ENCODE data around the gene PCDHA6. TPM values are rescaled to one million over a fixed set of nuclear protein-coding genes. Genes with fewer than 3 reads are reported as not detected.
"Not testable (repeated sequence)": the region's sequence is repeated elsewhere in the genome, so short reads cannot be mapped to it uniquely, and the experiment has no call there.

Gene PCDHA6
- total RNA-seq, 1 donor from 2014 or later, result not detected

- H3K4me1 Mint-ChIP-seq (ENCODE audit: low read depth), result no peaks in the 10 kb centered on the region
- peaks cover 4% of the 10 kb centered on the region for H3K27me3 Mint-ChIP-seq (ENCODE audit: insufficient read depth)
- intact Hi-C loops (cut with micrococcal nuclease), result no loop called here
- no peak within 1 kb of the TSS for H3K27ac Mint-ChIP-seq
- H3K9me3 Mint-ChIP-seq, result peaks cover 29% of the 10 kb centered on the region
- H3K36me3 Mint-ChIP-seq (ENCODE audit: low read depth), result no peaks in the 10 kb centered on the region
- no peak for DNase-seq (ENCODE audit: low spot score)
- no peak within 1 kb of the TSS for H3K4me3 Mint-ChIP-seq
These were observed 28.3 kb downstream of the PCDHA6 start, which contains the start of gene PCDHA10 for GRCh38 chr5:140855772-140856674. Gene PCDHA10, plus strand, starts transcription at chr5:140855897. Its CDS starts 152 bp downstream, at chr5:140856049.

- Mint-ChIP-seq H3K4me3 (no peak overlapping the region), H3K4me1 (ENCODE audit: low read depth) (no peaks in the 10 kb centered on the region), H3K27ac (no peak overlapping the region), H3K36me3 (ENCODE audit: low read depth) (no peaks in the 10 kb centered on the region), H3K9me3 (peaks cover 40% of the 10 kb centered on the region), H3K27me3 (ENCODE audit: insufficient read depth) (peaks cover 4% of the 10 kb centered on the region)
- no peak for DNase-seq (ENCODE audit: low spot score)
- intact Hi-C loops (cut with micrococcal nuclease), result no loop called here
These were observed 29.6 kb downstream of the PCDHA6 start for GRCh38 chr5:140857177-140857986.

- H3K27ac Mint-ChIP-seq, result no peak overlapping the region
- H3K4me3 Mint-ChIP-seq, result no peak overlapping the region
- no peaks in the 10 kb centered on the region for H3K4me1 Mint-ChIP-seq (ENCODE audit: low read depth)
- no peak for DNase-seq (ENCODE audit: low spot score)
- no peaks in the 10 kb centered on the region for H3K36me3 Mint-ChIP-seq (ENCODE audit: low read depth)
- H3K27me3 Mint-ChIP-seq (ENCODE audit: insufficient read depth), result peaks cover 4% of the 10 kb centered on the region
- intact Hi-C loops (cut with micrococcal nuclease), result no loop called here
- H3K9me3 Mint-ChIP-seq, result peaks cover 40% of the 10 kb centered on the region
These were observed 30.2 kb downstream of the PCDHA6 start for GRCh38 chr5:140857987-140858240.

- Mint-ChIP-seq H3K27ac (no peak overlapping the region), H3K9me3 (peaks cover 19% of the 10 kb centered on the region), H3K4me1 (ENCODE audit: low read depth) (no peaks in the 10 kb centered on the region), H3K4me3 (no peak overlapping the region), H3K36me3 (ENCODE audit: low read depth) (no peaks in the 10 kb centered on the region), H3K27me3 (ENCODE audit: insufficient read depth) (no peaks in the 10 kb centered on the region)
- intact Hi-C loops (cut with micrococcal nuclease), result loop anchor here (10.0 kb wide), 1 partner anchor 372 kb away; no protein-coding TSS in a partner anchor
- no peak for DNase-seq (ENCODE audit: low spot score)
These were observed 34.9 kb downstream of the PCDHA6 start for GRCh38 chr5:140862441-140863295.

- no peak within 1 kb of the TSS for H3K4me3 Mint-ChIP-seq
- H3K36me3 Mint-ChIP-seq (ENCODE audit: low read depth), result no peaks in the 10 kb centered on the region
- H3K9me3 Mint-ChIP-seq, result peaks cover 14% of the 10 kb centered on the region
- intact Hi-C loops (cut with micrococcal nuclease), result loop anchor here (10.0 kb wide), 1 partner anchor 366 kb away; no protein-coding TSS in a partner anchor
- no peaks in the 10 kb centered on the region for H3K4me1 Mint-ChIP-seq (ENCODE audit: low read depth)
- H3K27ac Mint-ChIP-seq, result no peak within 1 kb of the TSS
- no peaks in the 10 kb centered on the region for H3K27me3 Mint-ChIP-seq (ENCODE audit: insufficient read depth)
- DNase-seq (ENCODE audit: low spot score), result no peak
These were observed 41.2 kb downstream of the PCDHA6 start, which contains the start of gene PCDHA11 for GRCh38 chr5:140868721-140869554. Gene PCDHA11, plus strand, starts transcription at chr5:140868957. Its CDS starts 147 bp downstream, at chr5:140869104.

- Mint-ChIP-seq H3K4me1 (ENCODE audit: low read depth) (no peaks in the 10 kb centered on the region), H3K9me3 (peaks cover 15% of the 10 kb centered on the region), H3K27me3 (ENCODE audit: insufficient read depth) (no peaks in the 10 kb centered on the region), H3K27ac (no peak overlapping the region), H3K36me3 (ENCODE audit: low read depth) (no peaks in the 10 kb centered on the region), H3K4me3 (no peak overlapping the region)
- intact Hi-C loops (cut with micrococcal nuclease), result loop anchor here (10.0 kb wide), 1 partner anchor 365 kb away; no protein-coding TSS in a partner anchor
- no peak for DNase-seq (ENCODE audit: low spot score)
These were observed 41.8 kb downstream of the PCDHA6 start for GRCh38 chr5:140869555-140869886.

- intact Hi-C loops (cut with micrococcal nuclease), result no loop called here
These were observed 42.8 kb downstream of the PCDHA6 start for GRCh38 chr5:140870221-140871201.

GRCh38 chr5:140875085-140876065, 47.6 kb downstream of the PCDHA6 start, which contains the start of gene PCDHA12:
Gene PCDHA12, plus strand, starts transcription at chr5:140875308. Its CDS starts 165 bp downstream, at chr5:140875473.
- no peak within 1 kb of the TSS for H3K27ac Mint-ChIP-seq
- no peaks in the 10 kb centered on the region for H3K36me3 Mint-ChIP-seq (ENCODE audit: low read depth)
- H3K27me3 Mint-ChIP-seq (ENCODE audit: insufficient read depth), result no peaks in the 10 kb centered on the region
- no peaks in the 10 kb centered on the region for H3K4me1 Mint-ChIP-seq (ENCODE audit: low read depth)
- H3K9me3 Mint-ChIP-seq, result peaks cover 28% of the 10 kb centered on the region
- intact Hi-C loops (cut with micrococcal nuclease), result loop anchor here (5.0 kb wide), 1 partner anchor 43 kb away; the partner anchor contains the start of gene PCDHA7
- no peak within 1 kb of the TSS for H3K4me3 Mint-ChIP-seq
- no peak for DNase-seq (ENCODE audit: low spot score)

More at GRCh38 chr5:140870221-140871201, 42.8 kb downstream of the PCDHA6 start:
- DNase-seq (ENCODE audit: low spot score), result no peak
- no peak overlapping the region for H3K4me3 Mint-ChIP-seq
- no peak overlapping the region for H3K27ac Mint-ChIP-seq
- H3K9me3 Mint-ChIP-seq, result peaks cover 21% of the 10 kb centered on the region
- no peaks in the 10 kb centered on the region for H3K36me3 Mint-ChIP-seq (ENCODE audit: low read depth)
- no peaks in the 10 kb centered on the region for H3K4me1 Mint-ChIP-seq (ENCODE audit: low read depth)
- no peaks in the 10 kb centered on the region for H3K27me3 Mint-ChIP-seq (ENCODE audit: insufficient read depth)

GRCh38 chr5:140876541-140877261, 48.9 kb downstream of the PCDHA6 start:
- H3K36me3 Mint-ChIP-seq (ENCODE audit: low read depth); H3K4me3 Mint-ChIP-seq; H3K4me1 Mint-ChIP-seq (ENCODE audit: low read depth); H3K27ac Mint-ChIP-seq; DNase-seq (ENCODE audit: low spot score); H3K27me3 Mint-ChIP-seq (ENCODE audit: insufficient read depth): not testable (repeated sequence)
- intact Hi-C loops (cut with micrococcal nuclease), result loop anchor here (5.0 kb wide), 1 partner anchor 44 kb away; the partner anchor contains the start of gene PCDHA7
- peaks cover 39% of the 10 kb centered on the region for H3K9me3 Mint-ChIP-seq

- H3K27me3 Mint-ChIP-seq (ENCODE audit: insufficient read depth), result no peaks in the 10 kb centered on the region
- H3K36me3 Mint-ChIP-seq (ENCODE audit: low read depth), result no peaks in the 10 kb centered on the region
- intact Hi-C loops (cut with micrococcal nuclease), result loop anchor here (5.0 kb wide), 1 partner anchor 45 kb away; the partner anchor contains the start of gene PCDHA7
- no peaks in the 10 kb centered on the region for H3K4me1 Mint-ChIP-seq (ENCODE audit: low read depth)
- DNase-seq (ENCODE audit: low spot score), result no peak
- peaks cover 41% of the 10 kb centered on the region for H3K9me3 Mint-ChIP-seq
- H3K4me3 Mint-ChIP-seq, result no peak overlapping the region
- no peak overlapping the region for H3K27ac Mint-ChIP-seq
These were observed 49.5 kb downstream of the PCDHA6 start for GRCh38 chr5:140877262-140877581.
